ENCODE data around the gene CSF3R. TPM values are rescaled to one million over a fixed set of nuclear protein-coding genes. Genes with fewer than 3 reads are reported as not detected.
"Not testable (repeated sequence)": the region's sequence is repeated elsewhere in the genome, so short reads cannot be mapped to it uniquely, and the experiment has no call there.

CSF3R gene
- total and polyA plus RNA-seq, 8 donors, result 1.6 to 30.9 (median 12.7) TPM; not detected in 1

DNA sequence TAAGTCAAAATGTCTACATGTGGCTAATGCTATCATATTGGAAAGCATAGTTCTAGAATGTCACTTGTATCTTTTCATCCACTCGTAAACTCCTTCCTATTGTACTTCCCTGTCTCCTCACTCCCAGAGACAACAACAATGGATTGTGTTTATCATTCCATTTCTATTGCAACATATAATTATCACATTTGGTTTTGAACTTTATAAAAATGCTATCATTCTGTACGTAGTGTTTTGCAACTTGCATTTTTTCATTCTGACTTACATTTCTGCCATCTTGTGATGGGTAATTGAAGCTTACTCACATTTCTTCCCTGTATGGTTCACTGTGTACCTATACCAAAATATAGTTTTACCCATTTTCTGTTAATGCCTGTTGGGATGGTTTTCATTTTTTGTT is 14.5 kb upstream of the CSF3R start:
- intact Hi-C loops (cut with DNase I; ENCODE audit: low total_unique reads), result no loop called here
- Histone ChIP-seq H3K4me1 (no peaks in the 10 kb centered on the region), H3K9me3 (no peaks in the 10 kb centered on the region), H3K4me3 (no peak overlapping the region), H3K27me3 (no peaks in the 10 kb centered on the region), H3K36me3 (no peaks in the 10 kb centered on the region), H3K27ac (no peak overlapping the region)
- no peak for TF ChIP-seq EP300 (IDR thresholded peaks at IDR 0.05)
- TF ChIP-seq POLR2A (IDR thresholded peaks at IDR 0.05), result no peak
- no peak for TF ChIP-seq CTCF (IDR thresholded peaks at IDR 0.05)
- TF ChIP-seq POLR2AphosphoS5 (IDR thresholded peaks at IDR 0.05), result no peak
- DNase-seq, result no peak
- 75 to 80% (median 77%) methylated on average over 2 of the region's 2 CpGs for WGBS, 5 donors

GRCh38 chr1:36494971-36495370 is 12.3 kb upstream of the CSF3R start:
- no peak for DNase-seq
- intact Hi-C loops (cut with DNase I; ENCODE audit: low total_unique reads), result no loop called here
- no peaks in the 10 kb centered on the region for H3K36me3 ChIP-seq
- no peaks in the 10 kb centered on the region for H3K9me3 ChIP-seq
- WGBS, 5 donors, result 78 to 91% (median 88%) methylated on average over 5 of the region's 5 CpGs
- H3K4me3 ChIP-seq, result no peak overlapping the region
- H3K4me1 ChIP-seq, result no peaks in the 10 kb centered on the region
- no peak overlapping the region for H3K27ac ChIP-seq
- H3K27me3 ChIP-seq, result no peaks in the 10 kb centered on the region
- no peak for TF ChIP-seq EP300 (IDR thresholded peaks at IDR 0.05)
- TF ChIP-seq CTCF (IDR thresholded peaks at IDR 0.05), result no peak
- TF ChIP-seq POLR2AphosphoS5 (IDR thresholded peaks at IDR 0.05), result no peak
- TF ChIP-seq POLR2A (IDR thresholded peaks at IDR 0.05), result no peak

- no peak for DNase-seq
- no peaks in the 10 kb centered on the region for H3K9me3 ChIP-seq
- intact Hi-C loops (cut with DNase I; ENCODE audit: low total_unique reads), result no loop called here
- H3K4me1 ChIP-seq, result no peaks in the 10 kb centered on the region
- 85 to 88% (median 88%) methylated on average over 9 of the region's 9 CpGs for WGBS, 5 donors
- H3K27me3 ChIP-seq, result no peaks in the 10 kb centered on the region
- H3K36me3 ChIP-seq, result no peaks in the 10 kb centered on the region
- no peak for TF ChIP-seq CTCF (IDR thresholded peaks at IDR 0.05)
- no peak overlapping the region for H3K4me3 ChIP-seq
- no peak overlapping the region for H3K27ac ChIP-seq
Observed at GRCh38 chr1:36493524-36493923, 10.8 kb upstream of the CSF3R start.

DNA sequence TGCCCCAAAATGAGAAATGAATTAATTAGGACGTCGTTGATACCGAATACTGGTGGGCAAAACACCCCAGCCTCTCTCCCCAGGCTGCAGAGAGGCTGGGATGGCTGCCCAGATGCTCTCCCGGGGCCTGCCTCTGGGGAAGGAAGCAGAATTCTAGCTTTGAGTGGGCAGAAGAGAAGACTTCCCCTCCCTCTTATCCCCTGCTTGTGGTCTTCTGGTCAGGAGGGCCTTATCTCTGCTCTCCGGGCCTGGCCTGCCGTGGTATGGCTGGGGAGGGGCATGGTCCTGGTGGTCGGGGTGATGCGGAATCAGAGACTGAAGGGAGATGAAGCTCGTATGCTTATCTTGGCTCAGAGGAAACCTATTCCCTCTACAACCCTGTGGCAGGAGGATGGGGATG is 9.8 kb upstream of the CSF3R start:
- no peak for DNase-seq
- Histone ChIP-seq H3K4me1 (peaks cover 0 to 4% (median 1%) of the 10 kb centered on the region in 4 donors), H3K36me3 (no peaks in the 10 kb centered on the region), H3K9me3 (no peaks in the 10 kb centered on the region), H3K4me3 (no peak overlapping the region), H3K27me3 (peaks cover 0 to 2% (median 0%) of the 10 kb centered on the region in 3 donors), H3K27ac (no peak overlapping the region)
- TF ChIP-seq POLR2A (IDR thresholded peaks at IDR 0.05), result no peak
- TF ChIP-seq CTCF (IDR thresholded peaks at IDR 0.05), result no peak
- no peak for TF ChIP-seq POLR2AphosphoS5 (IDR thresholded peaks at IDR 0.05)
- TF ChIP-seq EP300 (IDR thresholded peaks at IDR 0.05), result no peak
- WGBS, 5 donors, result 45 to 57% (median 48%) methylated on average over 9 of the region's 9 CpGs
- intact Hi-C loops (cut with DNase I; ENCODE audit: low total_unique reads), result no loop called here

DNA sequence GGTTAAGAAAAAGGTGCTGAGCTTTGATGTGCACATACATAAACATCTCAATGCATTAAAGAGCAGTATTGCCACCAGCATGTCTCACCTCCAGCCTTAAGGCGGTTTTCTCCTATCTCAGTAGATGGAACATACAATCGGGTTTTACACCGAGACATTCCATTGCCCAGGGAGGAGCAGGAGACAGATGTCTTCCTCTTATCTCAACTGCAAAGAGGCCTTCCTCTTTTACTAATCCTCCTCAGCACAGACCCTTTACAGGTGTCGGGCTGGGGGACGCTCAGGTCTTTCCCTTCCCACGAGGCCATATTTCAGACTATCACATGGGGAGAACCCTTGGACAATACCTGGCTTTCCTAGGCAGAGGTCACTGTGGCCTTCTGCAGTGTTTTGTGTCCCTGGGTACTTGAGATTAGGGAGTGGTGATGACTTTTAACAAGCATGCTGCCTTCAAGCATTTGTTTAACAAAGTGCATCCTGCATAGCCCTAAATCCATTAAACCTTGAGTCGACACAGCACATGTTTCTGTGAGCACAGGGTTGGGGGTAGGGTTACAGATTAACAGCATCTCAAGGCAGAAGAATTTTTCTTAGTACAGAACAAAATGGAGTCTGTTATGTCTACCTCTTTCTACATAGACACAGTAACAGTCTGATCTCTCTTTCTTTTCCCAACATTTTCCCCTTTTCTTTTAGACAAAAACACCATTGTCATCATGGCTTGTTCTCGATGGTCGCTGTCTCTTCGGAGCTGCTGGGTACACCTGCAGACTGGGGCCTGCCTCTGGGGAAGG is 6.7 kb upstream of the CSF3R start:
- H3K9me3 ChIP-seq; H3K36me3 ChIP-seq; H3K27ac ChIP-seq; H3K27me3 ChIP-seq; intact Hi-C loops (cut with DNase I; ENCODE audit: low total_unique reads); H3K4me3 ChIP-seq; DNase-seq: not testable (repeated sequence)
- 60 to 81% (median 67%) methylated on average over 10 of the region's 10 CpGs for WGBS, 5 donors
- peaks cover 0 to 24% (median 12%) of the 10 kb centered on the region in 4 donors for H3K4me1 ChIP-seq

Data from stomach (tissue), 9 donors.